H9 (cell line): ENCODE results near the gene SCUBE3. TPM values are rescaled to one million over a fixed set of nuclear protein-coding genes. Genes with fewer than 3 reads are reported as not detected.

ENCODE experiments used
- DNase-seq: peaks from one replicate; pipeline ENCODE4 v3.0.0-alpha.2; 2017
- H2AFZ ChIP-seq: one replicate; pipeline ENCODE4 v1.6.1; 2013; ENCODE audit warnings: mild to moderate bottlenecking, low read length, control low read depth, moderate library complexity
- H2AK5ac ChIP-seq: 2 replicates; pipeline ENCODE4 v1.6.1; 2013; ENCODE audit warnings: low read length, control low read depth, mixed read lengths; ENCODE audit not compliant: insufficient read length
- H2BK120ac ChIP-seq: one replicate; pipeline ENCODE4 v1.6.1; 2013; ENCODE audit warnings: low read depth, mild to moderate bottlenecking, low read length, control low read depth, inconsistent platforms; ENCODE audit not compliant: poor library complexity, severe bottlenecking
- H2BK12ac ChIP-seq: 2 replicates; pipeline ENCODE4 v1.6.1; 2013; ENCODE audit warnings: low read length, control low read depth, mixed read lengths, low read depth; ENCODE audit not compliant: insufficient read length
- H2BK15ac ChIP-seq: 2 replicates; pipeline ENCODE4 v1.6.1; 2013; ENCODE audit warnings: low read depth, low read length, control low read depth
- H2BK20ac ChIP-seq: one replicate; pipeline ENCODE4 v1.6.1; 2013; ENCODE audit warnings: low read depth, mild to moderate bottlenecking, low read length, control low read depth, inconsistent platforms; ENCODE audit not compliant: poor library complexity, severe bottlenecking
- H2BK5ac ChIP-seq: 2 replicates; pipeline ENCODE4 v1.6.1; 2013; ENCODE audit warnings: low read length, control low read depth, mixed read lengths; ENCODE audit not compliant: insufficient read length
- H3K14ac ChIP-seq: 2 replicates; pipeline ENCODE4 v1.6.1; 2013; ENCODE audit warnings: low read length, control low read depth; ENCODE audit not compliant: insufficient read depth
- H3K18ac ChIP-seq: 2 replicates; pipeline ENCODE4 v1.6.1; 2013; ENCODE audit warnings: low read depth, mild to moderate bottlenecking, mixed read lengths, low read length, control low read depth; ENCODE audit not compliant: insufficient read length
- H3K23ac ChIP-seq: 2 replicates; pipeline ENCODE4 v1.6.1; 2013; ENCODE audit warnings: low read length, control low read depth, mixed read lengths, low read depth; ENCODE audit not compliant: insufficient read length
- H3K23me2 ChIP-seq: 2 replicates; pipeline ENCODE4 v1.6.1; 2013; ENCODE audit warnings: low read depth, mild to moderate bottlenecking, mixed read lengths, low read length, control low read depth; ENCODE audit not compliant: insufficient read length, poor library complexity, severe bottlenecking
- H3K27ac ChIP-seq: 2 replicates; pipeline ENCODE4 v1.5.1; 2013; ENCODE audit warnings: low read length, control low read depth, mixed read lengths, low read depth; ENCODE audit not compliant: insufficient read length
- H3K27me3 ChIP-seq: 2 replicates; pipeline ENCODE4 v1.6.1; 2013; ENCODE audit warnings: low read length, control low read depth, inconsistent platforms; ENCODE audit not compliant: insufficient read depth
- H3K4ac ChIP-seq: 2 replicates; pipeline ENCODE4 v1.6.1; 2013; ENCODE audit warnings: low read depth, mild to moderate bottlenecking, control low read depth, inconsistent platforms, low read length, moderate library complexity
- H3K4me1 ChIP-seq: 2 replicates; pipeline ENCODE4 v1.6.1; 2013; ENCODE audit warnings: low read length, control low read depth, inconsistent platforms; ENCODE audit not compliant: insufficient read depth
- H3K4me2 ChIP-seq: 2 replicates; pipeline ENCODE4 v1.6.1; 2013; ENCODE audit warnings: low read length, control low read depth, mixed read lengths; ENCODE audit not compliant: insufficient read length, insufficient read depth
- H3K56ac ChIP-seq: 2 replicates; pipeline ENCODE4 v1.6.1; 2013; ENCODE audit warnings: low read depth, mild to moderate bottlenecking, mixed read lengths, low read length, control low read depth; ENCODE audit not compliant: insufficient read length
- H3K79me1 ChIP-seq: 2 replicates; pipeline ENCODE4 v1.6.1; 2013; ENCODE audit warnings: low read depth, mild to moderate bottlenecking, moderate library complexity, low read length, control low read depth, inconsistent platforms; ENCODE audit not compliant: insufficient read depth, poor library complexity, severe bottlenecking
- H3K79me2 ChIP-seq: 2 replicates; pipeline ENCODE4 v1.6.1; 2013; ENCODE audit warnings: low read length, control low read depth, inconsistent platforms; ENCODE audit not compliant: insufficient read depth
- H3K9ac ChIP-seq: 2 replicates; pipeline ENCODE4 v1.6.1; 2013; ENCODE audit warnings: low read length, control low read depth, mixed read lengths; ENCODE audit not compliant: insufficient read length; ENCODE audit errors: extremely low read depth
- H3K9me3 ChIP-seq: one replicate; pipeline ENCODE4 v1.6.1; 2013; ENCODE audit warnings: low read depth, low read length, inconsistent platforms; ENCODE audit not compliant: control insufficient read depth
- H3T11ph ChIP-seq: one replicate; pipeline ENCODE4 v1.6.1; 2013; ENCODE audit warnings: mild to moderate bottlenecking, low read length, control low read depth, inconsistent platforms
- H4K20me1 ChIP-seq: one replicate; pipeline ENCODE4 v1.6.1; 2013; ENCODE audit not compliant: control insufficient read depth, insufficient read length, insufficient read depth
- H4K5ac ChIP-seq: 2 replicates; pipeline ENCODE4 v1.6.1; 2013; ENCODE audit warnings: low read depth, mild to moderate bottlenecking, mixed read lengths, low read length, control low read depth; ENCODE audit not compliant: insufficient read length
- H4K8ac ChIP-seq: replicated peaks from 2 replicates; pipeline ENCODE4 v1.6.1; 2013; ENCODE audit warnings: low read length, control low read depth, mixed read lengths, low read depth; ENCODE audit not compliant: insufficient read length
- H4K91ac ChIP-seq: 2 replicates; pipeline ENCODE4 v1.6.1; 2013; ENCODE audit warnings: low read depth, mild to moderate bottlenecking, moderate library complexity, mixed read lengths, low read length, control low read depth; ENCODE audit not compliant: insufficient read length
- H3K27ac Mint-ChIP-seq, 3 experiments: 2 replicates in 2 of 3; 3 replicates in 1 of 3; pipeline ENCODE4 v1.8.0; 2020 to 2021; ENCODE audit warnings: mixed read lengths in 3 of 3, mild to moderate bottlenecking in 1 of 3, moderate library complexity in 1 of 3
- H3K27me3 Mint-ChIP-seq: 2 replicates; pipeline ENCODE4 v1.8.0; 2021; ENCODE audit warnings: low read depth, mild to moderate bottlenecking, moderate library complexity, mixed read lengths
- H3K36me3 Mint-ChIP-seq, 3 experiments: 2 replicates in 2 of 3; 3 replicates in 1 of 3; pipeline ENCODE4 v1.8.0; 2020 to 2021; ENCODE audit warnings: low read depth in 3 of 3, mixed read lengths in 3 of 3; ENCODE audit not compliant: insufficient read depth in 1 of 3
- H3K4me1 Mint-ChIP-seq, 2 experiments: 2 replicates each; pipeline ENCODE4 v1.8.0; 2020; ENCODE audit warnings: mixed read lengths in 2 of 2
- H3K4me3 Mint-ChIP-seq, 2 experiments: 2 replicates in 1 of 2; 3 replicates in 1 of 2; pipeline ENCODE4 v1.8.0; 2020 to 2021; ENCODE audit warnings: mild to moderate bottlenecking in 2 of 2, mixed read lengths in 2 of 2, moderate library complexity in 1 of 2
- H3K9me3 Mint-ChIP-seq, 2 experiments: 2 replicates in 1 of 2; 3 replicates in 1 of 2; pipeline ENCODE4 v1.8.0; 2020; ENCODE audit warnings: mild to moderate bottlenecking in 2 of 2, mixed read lengths in 2 of 2, moderate library complexity in 1 of 2
- WGBS: extraction: QIAGEN DNeasy Blood & Tissue Kit; methylation state at CpG from one replicate; pipeline ENCODE4 v1.1.7; 2013; ENCODE audit warnings: missing lambda C conversion rate, low lambda C conversion rate, mixed read lengths; ENCODE audit not compliant: insufficient read length; ENCODE audit errors: extremely low coverage; 5-methylcytosine and 5-hydroxymethylcytosine counted together
- total RNA-seq: library from RNA; stranded (reverse); gene quantifications from 2 replicates; pipeline ENCODE4 v1.2.1, GENCODE V29; 2021
- TF ChIP-seq, protein P1 (sequence below): fragments of 200-600 bp; sonication (generic); conservative IDR thresholded peaks from 3 replicates; pipeline ENCODE4 v1.8.0; 2021; ENCODE audit warnings: antibody characterized with exemption, mild to moderate bottlenecking

Gene SCUBE3
- total RNA-seq, 1 experiment from 2014 or later: 2.7 TPM

DNA sequence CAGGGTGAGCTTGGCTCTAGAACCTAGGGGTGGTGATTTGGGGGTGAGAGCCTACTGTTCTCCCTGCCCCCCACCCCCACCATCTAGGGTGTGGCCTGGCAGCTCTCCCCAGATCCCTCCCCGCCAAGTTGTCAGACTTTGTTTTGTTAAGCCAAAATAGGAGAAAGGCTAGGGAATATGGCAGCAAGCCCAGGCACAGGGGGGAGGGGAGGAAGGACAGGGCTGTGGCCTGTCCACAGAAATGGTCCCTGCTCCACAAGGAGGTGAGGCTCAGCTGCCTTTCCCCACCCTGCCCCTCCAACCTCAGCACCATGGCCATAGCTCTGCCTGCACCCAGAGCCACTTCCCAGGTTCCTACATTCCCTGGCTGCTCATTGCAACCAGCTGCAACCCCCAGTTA, 17.2 kb downstream of the SCUBE3 start:
- Histone ChIP-seq H4K91ac (no peak overlapping the region), H2BK15ac (no peak overlapping the region), H3K9ac (no peak overlapping the region), H4K5ac (no peak overlapping the region), H3K18ac (no peak overlapping the region), H3K79me2 (no peaks in the 10 kb centered on the region), H2BK5ac (no peak overlapping the region), H4K20me1 (peaks cover 3% of the 10 kb centered on the region), H4K8ac (no peak overlapping the region), H2BK12ac (no peak overlapping the region), H3K4me2 (no peak overlapping the region), H3K14ac (no peak overlapping the region), H2BK120ac (no peak overlapping the region), H3K79me1 (no peaks in the 10 kb centered on the region), H2AFZ (no peak overlapping the region), H2BK20ac (no peak overlapping the region), H3K4ac (no peak overlapping the region), H3K9me3 (no peaks in the 10 kb centered on the region), H3T11ph (no peak overlapping the region), H3K27me3 (no peaks in the 10 kb centered on the region), H3K23me2 (no peaks in the 10 kb centered on the region), H3K4me1 (no peaks in the 10 kb centered on the region), H3K56ac (no peak overlapping the region), H3K23ac (no peak overlapping the region), H2AK5ac (no peak overlapping the region), H3K27ac (no peak overlapping the region)
- Mint-ChIP-seq H3K36me3 (peaks cover 15 to 20% (median 15%) of the 10 kb centered on the region in 3 experiments), H3K27ac (no peak overlapping the region), H3K4me3 (no peak overlapping the region), H3K27me3 (peaks cover 68% of the 10 kb centered on the region), H3K4me1 (peaks cover 2 to 3% of the 10 kb centered on the region in 2 experiments; a peak in 3 of 4 replicates), H3K9me3 (peaks cover 7 to 9% of the 10 kb centered on the region in 2 experiments; a peak in 4 of 5 replicates)
- TF ChIP-seq, protein P1, sequence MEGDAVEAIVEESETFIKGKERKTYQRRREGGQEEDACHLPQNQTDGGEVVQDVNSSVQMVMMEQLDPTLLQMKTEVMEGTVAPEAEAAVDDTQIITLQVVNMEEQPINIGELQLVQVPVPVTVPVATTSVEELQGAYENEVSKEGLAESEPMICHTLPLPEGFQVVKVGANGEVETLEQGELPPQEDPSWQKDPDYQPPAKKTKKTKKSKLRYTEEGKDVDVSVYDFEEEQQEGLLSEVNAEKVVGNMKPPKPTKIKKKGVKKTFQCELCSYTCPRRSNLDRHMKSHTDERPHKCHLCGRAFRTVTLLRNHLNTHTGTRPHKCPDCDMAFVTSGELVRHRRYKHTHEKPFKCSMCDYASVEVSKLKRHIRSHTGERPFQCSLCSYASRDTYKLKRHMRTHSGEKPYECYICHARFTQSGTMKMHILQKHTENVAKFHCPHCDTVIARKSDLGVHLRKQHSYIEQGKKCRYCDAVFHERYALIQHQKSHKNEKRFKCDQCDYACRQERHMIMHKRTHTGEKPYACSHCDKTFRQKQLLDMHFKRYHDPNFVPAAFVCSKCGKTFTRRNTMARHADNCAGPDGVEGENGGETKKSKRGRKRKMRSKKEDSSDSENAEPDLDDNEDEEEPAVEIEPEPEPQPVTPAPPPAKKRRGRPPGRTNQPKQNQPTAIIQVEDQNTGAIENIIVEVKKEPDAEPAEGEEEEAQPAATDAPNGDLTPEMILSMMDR: no peak
- no CpG with 5 or more reads among the region's 1 CpG for WGBS
- DNase-seq: no peak
